AG08395 (cell line): Measurements from ENCODE around the gene ADD3.

Source experiments
- DNase-seq: peaks from one replicate; pipeline ENCODE4 v3.0.0; 2012; ENCODE audit warnings: mixed read lengths, low spot score

ADD3 gene

DNA sequence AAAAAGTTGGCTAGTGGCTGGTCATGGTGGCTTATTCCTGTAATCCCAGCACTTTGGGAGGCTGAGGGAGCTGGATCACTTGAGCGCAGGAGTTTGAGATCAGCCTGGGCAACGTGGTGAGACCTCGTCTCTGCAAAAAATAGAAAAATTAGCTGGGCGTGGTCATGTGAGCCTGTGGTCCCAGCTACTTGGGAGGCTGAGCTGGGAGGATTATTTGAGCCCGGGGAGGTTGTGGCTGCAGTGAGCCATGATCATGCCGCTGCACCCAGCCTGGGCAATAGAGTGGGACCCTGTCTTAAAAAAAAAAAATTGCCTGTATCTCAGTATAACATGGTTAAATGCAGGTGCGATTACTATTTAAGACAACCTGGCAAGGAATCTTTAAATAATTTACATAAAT lies 61.0 kb downstream of the ADD3 start:
- no peak for DNase-seq

DNA sequence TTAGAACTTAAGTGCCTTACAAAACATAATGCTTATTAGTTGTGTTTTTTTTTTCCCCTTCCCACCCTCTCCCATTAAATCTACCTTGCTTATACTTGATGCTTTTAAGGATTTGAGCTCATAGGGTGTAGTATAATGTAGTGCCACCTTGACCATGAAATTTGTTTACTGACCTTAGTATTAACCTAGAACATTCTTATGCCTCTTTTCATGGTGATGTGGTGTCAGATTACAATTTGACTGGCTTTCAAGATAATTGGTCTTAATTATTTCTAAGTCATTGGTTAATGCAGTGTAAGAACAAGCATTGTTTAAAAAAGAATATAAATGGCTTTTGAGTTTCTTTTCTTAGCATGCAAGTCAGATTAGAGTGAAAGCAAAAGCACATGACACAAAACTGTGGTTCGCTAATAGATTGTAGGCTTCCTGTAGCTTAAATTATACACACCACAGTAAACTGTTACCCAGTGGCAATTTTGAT lies 61.8 kb downstream of the ADD3 start:
- no peak for DNase-seq

DNA sequence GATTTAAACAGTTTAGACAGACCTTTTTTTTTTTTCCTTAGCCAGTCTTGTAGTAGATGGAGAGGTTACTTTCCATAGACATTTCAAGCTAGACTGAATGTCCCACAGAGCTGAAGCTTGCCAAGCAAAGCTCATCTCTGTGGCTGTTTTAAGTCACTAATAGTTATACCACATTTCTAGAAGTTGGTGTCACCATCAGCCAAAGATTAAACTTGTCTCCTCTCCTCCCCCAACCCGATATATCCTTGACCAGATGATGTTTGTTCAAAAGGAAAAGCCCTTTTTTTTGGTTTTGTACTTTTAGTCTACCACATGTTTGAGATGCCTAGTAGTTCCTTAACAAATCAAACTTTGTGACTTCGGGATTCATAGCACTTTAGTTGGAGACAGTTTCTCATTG lies 66.1 kb downstream of the ADD3 start:
- DNase-seq: peak; percentile 2

DNA sequence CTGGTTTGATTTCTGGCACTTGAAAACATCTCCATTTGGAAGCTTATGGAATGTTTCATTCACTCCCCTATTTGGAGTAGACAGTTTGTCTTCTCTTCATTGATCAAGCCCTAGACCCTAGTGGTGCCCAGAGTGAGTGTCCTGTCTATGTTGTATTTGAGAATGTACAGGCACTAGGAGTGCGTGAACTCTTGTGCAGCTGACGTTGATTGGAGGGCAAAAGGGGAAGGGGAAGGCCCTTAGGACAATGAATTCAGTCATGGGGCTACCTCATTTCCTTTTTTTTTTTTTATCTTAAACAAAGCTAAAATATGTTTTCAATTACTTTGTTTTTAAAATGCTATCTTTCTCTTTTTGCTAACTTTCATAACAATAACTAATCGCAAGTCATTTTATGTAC lies 66.5 kb downstream of the ADD3 start:
- DNase-seq: no peak

- DNase-seq: peak; percentile 78
These were observed 67.2 kb downstream of the ADD3 start for GRCh38 chr10:110074758-110075671.

DNA sequence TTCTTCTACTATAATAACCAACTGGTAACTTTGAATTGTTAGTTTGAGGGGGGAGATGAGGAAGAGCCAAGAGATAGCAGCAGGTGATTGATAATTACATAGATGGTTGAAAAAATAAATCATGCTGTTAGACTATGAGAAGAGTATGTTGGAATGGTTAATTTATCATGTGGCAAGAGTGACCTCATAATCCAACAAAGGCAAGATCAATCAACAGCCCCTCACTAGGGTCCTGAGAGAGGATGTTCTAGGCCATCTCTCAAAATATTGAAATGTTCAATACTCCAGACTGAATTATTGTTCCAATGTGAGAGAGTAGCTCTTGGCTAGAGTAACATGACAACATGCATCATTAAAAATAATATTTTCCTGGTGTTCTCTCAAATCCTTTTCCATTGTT lies 67.9 kb downstream of the ADD3 start:
- DNase-seq: no peak

GRCh38 chr10:110076559-110077318 lies 69.0 kb downstream of the ADD3 start:
- peak; percentile 77 for DNase-seq

GRCh38 chr10:110077436-110078130 lies 69.8 kb downstream of the ADD3 start:
- DNase-seq: peak; percentile 6

DNA sequence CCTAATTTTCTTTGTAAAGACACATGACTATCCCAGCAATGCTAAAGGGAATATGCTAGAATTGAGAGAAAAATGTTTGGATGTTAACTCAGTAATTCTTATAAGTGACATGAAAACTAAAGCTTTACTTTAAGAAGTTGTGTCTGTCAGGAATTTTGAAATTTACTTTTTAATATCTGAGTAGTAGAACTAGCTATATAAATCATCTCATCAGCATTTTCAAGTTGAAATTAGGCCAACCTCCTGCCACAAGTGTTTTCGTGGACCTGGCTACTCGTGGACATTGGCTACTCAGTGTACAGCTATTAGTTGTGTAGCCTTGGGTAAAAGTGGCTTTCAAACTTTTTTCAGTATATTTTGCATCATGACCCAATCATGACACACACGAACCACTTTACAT lies 70.5 kb downstream of the ADD3 start:
- no peak for DNase-seq

- DNase-seq: peak; percentile 6
These were observed 74.1 kb downstream of the ADD3 start for GRCh38 chr10:110081911-110082310.

- peak; percentile 6 for DNase-seq
These were observed 76.1 kb downstream of the ADD3 start for GRCh38 chr10:110083884-110084283.

DNA sequence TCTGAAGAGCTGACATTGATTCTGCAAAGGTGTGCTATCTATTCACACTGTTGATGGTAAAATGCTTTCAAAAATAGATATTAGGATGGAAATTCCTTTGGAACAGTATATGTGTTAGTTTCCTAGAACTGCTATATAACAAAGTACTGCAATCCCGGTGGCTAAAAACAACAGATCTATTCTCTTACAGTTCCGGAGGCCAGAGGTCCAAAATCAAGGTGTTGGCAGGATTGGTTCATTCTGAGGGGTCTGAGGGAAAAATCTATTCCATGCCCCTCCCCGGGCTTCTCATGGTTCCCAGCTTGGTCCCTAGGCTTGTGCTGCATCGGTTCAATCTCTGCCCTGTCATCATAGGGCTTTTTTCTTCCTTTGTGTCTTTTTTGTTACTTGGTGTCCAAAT lies 79.9 kb downstream of the ADD3 start:
- DNase-seq: no peak

GRCh38 chr10:110088367-110089104 lies 80.8 kb downstream of the ADD3 start:
- DNase-seq: no peak

DNA sequence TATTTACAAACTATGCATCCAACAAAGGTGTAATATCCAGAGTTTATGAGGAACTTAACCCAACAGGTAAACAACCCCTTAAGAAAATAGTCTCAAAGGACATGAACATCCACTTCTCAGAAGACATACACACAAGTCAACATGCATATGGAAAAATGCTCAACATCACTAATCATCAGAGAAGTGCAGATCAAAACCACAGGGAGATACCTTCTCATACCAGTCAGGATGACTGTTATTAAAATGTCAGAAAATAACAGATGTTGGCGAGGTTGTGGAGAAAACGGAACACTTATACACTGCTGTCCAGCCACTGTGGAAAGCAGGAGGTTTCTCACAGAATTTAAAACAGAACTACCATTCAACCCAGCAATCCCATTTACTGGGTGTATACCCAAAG lies 84.0 kb downstream of the ADD3 start:
- no peak for DNase-seq

DNA sequence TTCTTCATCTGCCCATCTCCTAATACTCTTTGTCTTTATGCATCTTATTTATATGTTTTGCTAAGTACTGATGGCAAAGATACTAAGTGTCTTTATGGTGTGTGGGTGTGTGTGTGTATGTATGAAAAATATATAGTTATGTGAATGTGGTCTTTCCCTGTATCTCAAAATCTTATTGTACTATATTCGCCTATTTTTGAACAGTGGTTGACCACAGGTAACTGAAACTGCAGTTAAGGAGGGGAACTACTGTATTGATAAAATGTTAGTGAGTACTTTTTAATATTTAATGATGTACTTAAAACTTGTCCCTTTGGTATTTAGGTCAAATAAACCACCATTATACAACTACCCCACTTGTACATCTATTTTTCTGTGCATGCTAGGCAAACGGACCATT lies 85.9 kb downstream of the ADD3 start:
- no peak for DNase-seq

DNA sequence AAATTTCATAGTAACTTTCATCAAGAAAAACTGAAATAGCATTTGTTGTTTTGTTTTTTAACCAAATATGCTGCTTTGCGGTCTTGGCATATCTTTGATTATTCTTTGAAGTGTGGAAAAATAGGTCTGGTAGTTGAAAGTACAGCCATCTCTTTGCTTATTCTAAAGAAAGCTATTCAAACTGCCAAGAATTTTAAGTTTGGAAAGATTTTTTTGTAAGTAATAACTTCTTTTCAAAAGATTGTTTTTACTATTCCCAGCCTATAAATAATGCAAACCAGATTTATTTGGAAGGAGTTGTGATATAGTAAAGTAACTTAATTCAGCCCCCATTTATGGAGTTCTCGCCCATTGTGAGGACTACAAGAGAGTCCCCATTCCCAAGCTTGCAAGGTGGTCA lies 87.0 kb downstream of the ADD3 start:
- DNase-seq: no peak

GRCh38 chr10:110101464-110102144 lies 93.8 kb downstream of the ADD3 start:
- no peak for DNase-seq

DNA sequence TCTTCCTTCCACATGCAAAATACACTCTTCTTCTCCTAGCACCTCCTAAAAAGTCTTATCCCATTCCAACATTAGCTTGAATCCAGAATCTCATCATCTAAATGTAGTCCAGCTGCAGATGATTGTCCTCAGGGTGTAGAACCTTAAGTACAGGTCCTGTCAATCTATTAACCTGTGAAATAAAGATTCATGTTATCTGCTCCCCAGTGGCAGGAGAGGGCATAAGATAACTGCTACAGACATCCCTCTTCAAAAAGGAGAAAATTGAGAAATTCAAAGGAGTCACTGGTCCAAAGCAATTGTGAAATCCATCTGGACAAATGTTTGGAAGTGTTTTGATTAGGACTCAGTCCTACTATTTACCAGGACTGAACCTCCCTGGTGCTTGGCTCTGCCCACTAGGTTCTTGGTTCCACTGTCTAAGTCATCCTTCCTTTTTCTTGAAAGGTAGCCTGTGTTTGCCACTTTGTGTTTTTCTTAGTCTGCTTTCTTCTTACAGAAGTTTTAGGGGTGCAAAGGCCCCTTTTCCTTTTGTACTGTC lies 96.2 kb downstream of the ADD3 start:
- no peak for DNase-seq

DNA sequence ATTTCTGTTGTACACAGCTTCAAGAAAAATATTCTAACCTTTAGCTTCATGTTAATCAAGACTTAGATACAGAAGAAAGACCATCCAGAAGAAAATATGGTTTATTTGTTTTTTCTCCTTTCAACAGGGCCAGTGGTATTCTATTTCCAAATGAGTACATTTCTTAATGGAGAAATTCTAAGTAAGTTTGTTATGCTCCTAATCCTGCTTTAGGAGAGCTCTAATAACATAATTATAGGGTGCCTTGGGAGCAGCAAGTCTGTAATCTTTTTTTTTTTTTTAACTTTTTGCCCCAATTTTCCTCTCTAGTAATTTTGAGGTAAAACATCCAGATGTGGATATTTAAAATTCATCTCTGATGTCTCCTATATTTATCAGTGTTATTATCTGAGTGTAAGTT lies 98.1 kb downstream of the ADD3 start:
- no peak for DNase-seq

DNA sequence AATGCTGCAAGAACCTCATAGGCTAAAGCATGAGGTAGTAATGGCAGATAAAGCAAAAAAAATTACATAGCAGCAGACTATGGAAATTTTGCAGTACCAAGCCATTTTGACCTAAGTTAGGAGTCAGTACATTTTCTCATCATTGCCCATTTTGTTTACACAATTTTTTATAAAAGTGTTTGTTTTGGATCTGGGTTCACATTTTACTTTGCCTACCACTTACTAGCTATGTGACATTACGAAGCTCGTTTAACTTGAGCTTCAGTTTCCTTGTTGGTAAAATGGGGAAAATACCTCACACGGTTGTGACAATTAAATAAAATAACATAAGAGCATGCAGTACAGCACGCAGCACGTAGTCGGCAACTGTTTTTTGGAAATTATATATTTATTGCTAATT lies 99.6 kb downstream of the ADD3 start:
- no peak for DNase-seq

DNA sequence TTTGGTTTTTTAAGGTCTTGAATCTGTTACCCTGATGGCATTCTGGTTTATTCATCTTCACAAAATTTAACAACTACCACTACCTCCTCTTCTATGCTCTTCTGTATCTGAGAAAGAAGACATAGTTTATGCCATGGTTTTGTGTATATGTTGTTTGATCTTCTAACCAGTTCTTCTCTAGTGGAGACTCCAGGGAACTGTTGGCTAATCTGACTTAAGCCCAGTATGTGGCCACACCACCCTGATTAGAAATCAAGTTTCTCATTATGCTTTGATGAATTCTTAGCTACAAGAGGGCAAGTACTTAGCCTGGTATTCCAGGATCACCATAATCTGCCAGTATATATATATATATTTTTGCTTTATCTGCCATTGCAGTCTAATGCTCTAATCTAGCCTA lies 100.1 kb downstream of the ADD3 start:
- DNase-seq: no peak
